22Rv1 (cell line): ENCODE measurements around the gene YIF1B.
A peak's percentile ranks its signal among the peaks of the same experiment; 100 is the strongest.

ENCODE experiments used
- H3K27ac ChIP-seq: fragments of 450-650 bp; 2 replicates; pipeline ENCODE4 v1.5.1; 2017
- CTCF ChIP-seq: fragments of 450-650 bp; IDR thresholded peaks from 2 replicates; pipeline ENCODE4 v1.5.1; 2017; ENCODE audit warnings: mild to moderate bottlenecking
- ZFX ChIP-seq: fragments of 450-650 bp; IDR thresholded peaks from 2 replicates; pipeline ENCODE4 v1.6.1; 2017; ENCODE audit warnings: antibody characterized with exemption, borderline replicate concordance

YIF1B gene

GRCh38 chr19:38289955-38290354 is 25.8 kb downstream of the YIF1B start:
- TF ChIP-seq ZFX (no peak), CTCF (no peak)
- peak overlapping the region; percentile 84 for H3K27ac ChIP-seq

GRCh38 chr19:38288123-38288855 is 27.5 kb downstream of the YIF1B start:
- TF ChIP-seq CTCF (no peak), ZFX (no peak)
- H3K27ac ChIP-seq = no peak overlapping the region

- no peak overlapping the region for H3K27ac ChIP-seq
- TF ChIP-seq CTCF (no peak), ZFX (no peak)
Observed at GRCh38 chr19:38287604-38288003, 28.1 kb downstream of the YIF1B start.

- no peak for TF ChIP-seq ZFX
- TF ChIP-seq CTCF = no peak
- no peak overlapping the region for H3K27ac ChIP-seq
Observed at GRCh38 chr19:38285567-38285966, 30.2 kb downstream of the YIF1B start.

GRCh38 chr19:38284422-38284821 is 31.3 kb downstream of the YIF1B start:
- no peak overlapping the region for H3K27ac ChIP-seq
- TF ChIP-seq ZFX = no peak
- TF ChIP-seq CTCF = no peak

GRCh38 chr19:38283271-38283670 is 32.5 kb downstream of the YIF1B start:
- H3K27ac ChIP-seq = no peak overlapping the region
- TF ChIP-seq ZFX = no peak
- TF ChIP-seq CTCF = no peak

- TF ChIP-seq ZFX = no peak
- no peak for TF ChIP-seq CTCF
- H3K27ac ChIP-seq = no peak overlapping the region
Observed at GRCh38 chr19:38281811-38282566, 33.8 kb downstream of the YIF1B start.
